Measurements from ENCODE around the gene SSBP3. TPM values are rescaled to one million over a fixed set of nuclear protein-coding genes. Genes with fewer than 3 reads are reported as not detected.

Gene SSBP3
- total and polyA plus RNA-seq, 9 of the 15 experiments (the other 6 are each of a cell fraction or from before 2014, with no cell fraction given): 8.7 to 108 (median 33.8) TPM

GRCh38 chr1:54407154-54407403, 885 bp upstream of the SSBP3 start:
- peaks cover 22% of the 10 kb centered on the region for H4K20me1 ChIP-seq (replicated peaks; ENCODE audit: control insufficient read depth, insufficient read depth, low read length)
- no peak for DNase-seq (ENCODE audit: extremely low read depth in 1 of 4, low spot score in 3 of 4)
- peak overlapping the region; percentile 97 for H3K27ac ChIP-seq (ENCODE audit: extremely low read depth, low read depth, low read length)
- WGBS (ENCODE audit: insufficient coverage, low coverage, missing lambda C conversion rate): under 1% methylated on average over 12 of the region's 12 CpGs
- no peak for ATAC-seq
- H3K4me3 ChIP-seq: peak overlapping the region; percentile 73
- FAIRE-seq: no peak
- in situ Hi-C loops (cut with MboI) (loop anchor here (5.0 kb wide), 1 partner anchor 80 kb away; no protein-coding TSS in a partner anchor), intact Hi-C loops (cut with micrococcal nuclease) (loop anchor here (1.0 to 2.0 kb wide), 4 partner anchors 50 to 134 kb away; no protein-coding TSS in a partner anchor)
- H3K36me3 ChIP-seq (ENCODE audit: control insufficient read depth, insufficient read depth, low read length): peaks cover 23% of the 10 kb centered on the region
- BruUV-seq (replicated peaks): no TSS peak
- peaks cover 70 to 71% of the 10 kb centered on the region in 2 experiments for H3K4me1 ChIP-seq (replicated peaks in 1 of 2; ENCODE audit: control insufficient read depth in 2 of 2, insufficient read depth in 2 of 2, low read length in 2 of 2)
- H3K79me2 ChIP-seq (ENCODE audit: control insufficient read depth, insufficient read depth, low read length): peaks cover 37% of the 10 kb centered on the region
- H3K27me3 ChIP-seq (ENCODE audit: control insufficient read depth in 2 of 2, insufficient read depth in 2 of 2, low read length in 2 of 2): no peaks in the 10 kb centered on the region
- POLR2A ChIA-PET: interaction anchor here (0.6 to 2.3 kb wide), 15 partner anchors 8 to 207 kb away, joined by 3 to 24 read pairs (median 5); partner anchors contain the start of genes CYB5RL and MRPL37
- H3K9ac ChIP-seq (ENCODE audit: insufficient read depth in 1 of 2, low read depth in 2 of 2, low read length in 2 of 2): peak overlapping the region; percentile 84 to 90
- H3K9me1 ChIP-seq (ENCODE audit: control insufficient read depth, insufficient read depth, low read length): no peaks in the 10 kb centered on the region
- peak overlapping the region; percentile 84 for H2AFZ ChIP-seq (ENCODE audit: low read depth, low read length)
- no peaks in the 10 kb centered on the region for H3K9me3 ChIP-seq (replicated peaks; ENCODE audit: control insufficient read depth, insufficient read depth, low read depth, low read length)
- CTCF ChIA-PET (ENCODE audit: low intra/inter-chr PET ratio): interaction anchor here (0.6 to 5.0 kb wide), 2 partner anchors 81 to 124 kb away, joined by 4 to 34 read pairs; no protein-coding TSS in a partner anchor
- H3K4me2 ChIP-seq (ENCODE audit: insufficient read depth, low read length): peak overlapping the region; percentile 86
- no peak for TF ChIP-seq ZNF280B (CRISPR knock-in tag; IDR thresholded peaks at IDR 0.05)
- TF ChIP-seq BCL6 (CRISPR knock-in tag; IDR thresholded peaks at IDR 0.05): no peak
- TF ChIP-seq GTF2B (IDR thresholded peaks at IDR 0.05; ENCODE audit: extremely low read depth, insufficient read length): no peak
- TF ChIP-seq NR4A1 (CRISPR knock-in tag; IDR thresholded peaks at IDR 0.05): no peak
- no peak for TF ChIP-seq NR4A1 (tag; IDR thresholded peaks at IDR 0.05)
- no peak for TF ChIP-seq COPS2 (conservative IDR thresholded peaks at IDR 0.05)
- TF ChIP-seq GTF2E2 (tag; IDR thresholded peaks at IDR 0.05): no peak
- TF ChIP-seq SNIP1 (IDR thresholded peaks at IDR 0.05; ENCODE audit: low read depth): no peak
- no peak for TF ChIP-seq ETS1 (conservative IDR thresholded peaks at IDR 0.05; ENCODE audit: control insufficient read depth, low read depth, low read length)
- no peak for TF ChIP-seq PTTG1 (tag; IDR thresholded peaks at IDR 0.05; ENCODE audit: low read depth)
- TF ChIP-seq PHB2 (IDR thresholded peaks at IDR 0.05; ENCODE audit: low read depth): no peak
- TF ChIP-seq NR2C1 (IDR thresholded peaks at IDR 0.05): no peak
- TF ChIP-seq NR2C1 (tag; IDR thresholded peaks at IDR 0.05): 0 out of 2 replicates have a peak, but pooled peaks have one; percentile 8
- peak; percentile 35 for TF ChIP-seq CHD1 (IDR thresholded peaks at IDR 0.05; ENCODE audit: low read length)
- TF ChIP-seq SIX5 (IDR thresholded peaks at IDR 0.05; ENCODE audit: borderline replicate concordance in 1 of 2, insufficient read depth in 1 of 2, low read depth in 1 of 2, low read length in 2 of 2): no peak
- no peak for TF ChIP-seq SRSF1 (IDR thresholded peaks at IDR 0.05; ENCODE audit: low read depth, low read length)
- TF ChIP-seq TAF1 (IDR thresholded peaks at IDR 0.05; ENCODE audit: control insufficient read depth, extremely low read depth, insufficient read depth, low read length, severe bottlenecking): no peak
- peak in 1 of 2 experiments; percentile 58; a peak in 1 of 4 replicates for TF ChIP-seq HDAC1 (IDR thresholded peaks at IDR 0.05)
- TF ChIP-seq USF2 (CRISPR knock-in tag; IDR thresholded peaks at IDR 0.05): no peak
